GM12801 (cell line): ENCODE data around the gene USP15.

Experiments used
- TF ChIP-seq, protein P1 (sequence below): IDR thresholded peaks from one replicate; pipeline ENCODE4 v1.5.1; 2011; ENCODE audit warnings: control low read depth; ENCODE audit not compliant: insufficient read length; ENCODE audit errors: extremely low read depth

USP15 gene

DNA sequence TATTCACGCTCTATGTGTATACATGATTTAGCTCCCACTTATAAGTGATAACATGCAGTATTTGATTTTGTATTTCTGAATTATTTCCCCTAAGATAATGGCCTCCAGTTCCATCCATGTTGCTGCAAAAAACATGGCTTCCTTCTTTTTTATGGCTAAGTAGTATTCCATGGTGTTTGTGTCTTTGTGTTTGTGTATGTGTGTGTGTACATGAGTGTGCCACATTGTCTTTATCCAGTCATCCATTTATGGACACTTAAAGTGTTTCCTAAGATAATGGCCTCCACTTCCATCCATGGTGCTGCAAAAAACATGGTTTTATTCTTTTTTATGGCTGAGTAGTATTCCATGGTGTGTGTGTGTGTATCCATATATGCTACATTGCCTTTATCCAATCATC, 25.1 kb downstream of the USP15 start:
- TF ChIP-seq, protein P1, sequence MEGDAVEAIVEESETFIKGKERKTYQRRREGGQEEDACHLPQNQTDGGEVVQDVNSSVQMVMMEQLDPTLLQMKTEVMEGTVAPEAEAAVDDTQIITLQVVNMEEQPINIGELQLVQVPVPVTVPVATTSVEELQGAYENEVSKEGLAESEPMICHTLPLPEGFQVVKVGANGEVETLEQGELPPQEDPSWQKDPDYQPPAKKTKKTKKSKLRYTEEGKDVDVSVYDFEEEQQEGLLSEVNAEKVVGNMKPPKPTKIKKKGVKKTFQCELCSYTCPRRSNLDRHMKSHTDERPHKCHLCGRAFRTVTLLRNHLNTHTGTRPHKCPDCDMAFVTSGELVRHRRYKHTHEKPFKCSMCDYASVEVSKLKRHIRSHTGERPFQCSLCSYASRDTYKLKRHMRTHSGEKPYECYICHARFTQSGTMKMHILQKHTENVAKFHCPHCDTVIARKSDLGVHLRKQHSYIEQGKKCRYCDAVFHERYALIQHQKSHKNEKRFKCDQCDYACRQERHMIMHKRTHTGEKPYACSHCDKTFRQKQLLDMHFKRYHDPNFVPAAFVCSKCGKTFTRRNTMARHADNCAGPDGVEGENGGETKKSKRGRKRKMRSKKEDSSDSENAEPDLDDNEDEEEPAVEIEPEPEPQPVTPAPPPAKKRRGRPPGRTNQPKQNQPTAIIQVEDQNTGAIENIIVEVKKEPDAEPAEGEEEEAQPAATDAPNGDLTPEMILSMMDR = no peak

DNA sequence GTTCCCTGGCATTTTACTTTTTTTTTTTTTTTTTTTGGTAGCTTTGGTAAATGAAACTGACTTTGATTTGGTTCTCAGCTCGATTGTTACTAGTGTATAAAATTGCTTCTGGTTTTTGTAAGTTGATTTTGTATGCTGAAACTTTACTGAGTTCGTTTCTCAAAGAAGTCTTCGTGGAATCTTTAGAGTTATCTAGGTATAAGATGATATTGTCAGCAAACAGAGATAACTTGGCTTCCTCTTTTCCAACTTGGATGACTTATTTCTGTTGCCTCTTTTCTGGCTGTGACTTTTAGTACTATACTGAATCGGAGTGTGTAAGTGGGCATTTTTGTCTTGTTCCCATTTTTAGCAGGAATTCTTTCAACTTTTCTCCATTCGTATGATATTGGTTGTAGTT, 28.1 kb downstream of the USP15 start:
- TF ChIP-seq, protein P1 = no peak

DNA sequence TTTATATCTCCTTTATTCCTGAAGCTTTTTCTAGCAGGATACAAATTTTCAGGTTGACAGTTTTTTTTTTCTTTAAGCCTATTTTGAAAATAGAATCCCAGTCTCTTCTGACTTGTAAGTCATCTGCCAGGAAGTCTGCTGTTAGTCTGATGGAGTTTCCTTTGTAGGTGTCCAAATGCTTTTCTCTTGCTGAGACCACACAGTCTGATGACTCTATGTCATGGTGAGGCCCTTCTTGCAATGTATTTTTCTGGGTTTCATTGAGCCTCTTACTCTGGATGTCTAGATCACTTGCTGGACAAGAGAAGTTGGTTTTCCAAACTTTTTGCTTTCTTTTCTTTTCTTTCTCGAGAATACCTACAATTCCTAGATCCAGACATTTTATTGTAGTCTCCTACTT, 30.6 kb downstream of the USP15 start:
- TF ChIP-seq, protein P1 = no peak

DNA sequence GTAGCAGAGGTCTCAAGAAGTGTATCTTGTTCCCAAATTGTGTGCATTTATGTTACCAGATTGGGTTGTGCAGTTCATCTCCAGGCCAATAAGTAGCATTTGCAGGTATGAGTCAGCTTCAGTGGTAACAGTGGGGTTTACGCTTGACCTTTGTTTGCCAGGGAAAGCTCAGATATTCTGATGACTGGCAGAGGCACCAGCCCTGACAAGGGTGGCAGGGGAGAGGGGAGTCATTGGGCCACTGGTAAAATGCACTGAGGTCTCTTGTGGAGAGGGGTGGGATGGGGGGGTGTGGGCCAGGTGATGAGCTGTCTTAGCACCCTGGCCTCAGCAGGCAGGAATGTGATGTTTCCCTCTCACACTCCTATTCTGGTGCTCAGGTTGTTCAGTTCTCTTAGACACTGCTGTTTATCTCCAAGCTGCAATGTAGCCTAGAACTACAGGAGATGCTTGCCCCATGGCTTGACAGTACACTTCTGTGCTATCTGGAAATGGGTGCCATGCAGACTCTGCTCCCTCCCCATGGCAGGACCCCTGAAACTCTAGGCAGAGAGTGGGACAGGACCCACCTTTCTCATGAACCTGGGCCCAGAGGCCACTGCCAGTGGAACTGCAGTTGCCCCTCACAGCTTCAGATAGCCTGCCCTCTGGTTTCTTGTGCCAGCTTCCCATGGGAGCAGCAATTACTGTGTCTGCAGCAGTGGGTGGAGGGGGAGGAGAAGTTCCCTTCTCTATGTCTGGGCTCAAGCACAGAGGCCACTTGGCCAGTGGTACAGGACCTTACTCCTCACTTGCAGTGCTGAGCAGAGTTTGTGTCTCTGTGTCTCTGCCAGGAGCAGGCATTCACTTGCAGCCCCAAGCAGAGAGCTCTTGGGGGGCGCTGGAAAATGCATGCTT, 31.9 kb downstream of the USP15 start:
- TF ChIP-seq, protein P1 = no peak

DNA sequence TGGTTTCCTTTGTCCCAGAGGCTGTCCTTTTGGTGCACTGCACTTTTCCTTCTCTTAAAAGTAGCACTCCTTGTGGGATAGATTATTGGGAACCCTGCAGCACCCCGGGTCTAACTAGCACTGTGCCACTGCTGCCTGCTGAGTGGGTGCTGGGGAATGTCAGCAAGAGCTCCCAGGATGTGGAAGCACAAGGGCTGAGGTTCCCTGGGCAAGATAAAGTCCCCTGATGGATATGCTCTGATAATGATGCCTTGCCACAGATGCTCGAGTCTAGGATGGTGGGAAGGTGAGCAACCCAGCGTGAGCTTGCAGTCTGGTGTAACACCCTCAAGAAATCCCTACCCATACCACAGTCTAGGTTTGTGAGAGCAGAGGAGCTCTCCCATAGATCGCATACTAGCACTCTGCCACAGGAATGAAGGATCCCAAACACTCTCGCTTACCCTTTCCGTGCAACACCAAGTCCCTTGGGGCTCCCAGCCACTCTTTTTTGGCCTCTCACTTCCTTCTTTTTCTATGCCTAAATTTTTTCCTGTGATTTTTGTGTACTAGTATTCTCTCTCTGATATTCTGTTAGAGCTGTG, 32.6 kb downstream of the USP15 start:
- TF ChIP-seq, protein P1 = no peak

DNA sequence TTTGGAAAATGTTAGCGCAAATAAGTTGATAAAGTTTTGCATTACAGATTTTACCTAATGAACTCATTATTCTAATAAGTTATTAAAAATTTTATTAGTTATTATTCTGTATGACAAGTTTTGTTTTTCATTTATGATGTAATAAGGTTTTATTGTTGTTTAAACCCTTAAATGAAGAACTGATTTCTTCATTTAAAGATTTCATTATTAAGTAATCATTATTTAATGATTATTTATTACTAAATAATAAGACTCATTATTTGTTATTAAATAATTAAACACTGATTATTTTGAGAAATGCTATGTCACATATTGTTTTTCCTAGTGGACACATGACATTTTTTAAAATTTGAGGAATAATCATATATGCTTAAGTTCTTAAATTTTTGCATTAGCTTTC, 34.2 kb downstream of the USP15 start:
- TF ChIP-seq, protein P1 = no peak

DNA sequence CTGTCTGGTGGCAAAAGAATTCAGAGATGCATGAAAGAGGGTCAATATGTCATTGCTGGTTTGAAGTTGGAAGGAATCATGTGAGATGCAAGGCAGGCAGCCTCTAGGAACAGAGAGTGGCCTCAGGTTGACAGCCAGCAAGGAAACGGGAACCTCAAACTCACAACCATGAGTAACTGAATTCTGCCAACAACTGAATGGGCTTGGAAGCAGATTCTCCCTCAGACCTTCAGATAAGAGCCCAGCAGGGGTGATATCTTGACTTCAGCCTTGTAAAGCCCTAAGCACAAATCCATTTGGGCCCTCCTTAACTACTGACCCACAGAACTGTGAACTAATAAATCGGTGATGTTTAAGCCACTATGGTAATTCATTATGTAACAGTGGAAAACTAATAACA, 35.8 kb downstream of the USP15 start:
- TF ChIP-seq, protein P1 = no peak
